GM10248 (cell line): ENCODE data around the gene MAMLD1.

Source experiments
- CTCF ChIA-PET: fragments of 300-600 bp; sonication (Branson Sonifier 250); formaldehyde crosslinking; extraction: SDS; loops from one replicate; lab custom pipeline; 2021; ENCODE audit warnings: antibody characterized with exemption; lab: Yijun Ruan, JAX
- POLR2A ChIA-PET: fragments of 350-650 bp; sonication (Branson Sonifier 250); formaldehyde crosslinking; extraction: SDS; loops from one replicate; lab custom pipeline; 2020; ENCODE audit warnings: antibody characterized with exemption; lab: Yijun Ruan, JAX
- DNase-seq: peaks from one replicate; pipeline ENCODE4 v3.0.0; 2012; ENCODE audit errors: extremely low spot score
- TF ChIP-seq, protein P1 (sequence below): IDR thresholded peaks from 2 replicates; pipeline ENCODE4 v1.5.1; 2012; ENCODE audit warnings: mild to moderate bottlenecking, low read depth; ENCODE audit errors: extremely low read depth, missing control alignments, control extremely low read depth

The MAMLD1 gene, protein sequence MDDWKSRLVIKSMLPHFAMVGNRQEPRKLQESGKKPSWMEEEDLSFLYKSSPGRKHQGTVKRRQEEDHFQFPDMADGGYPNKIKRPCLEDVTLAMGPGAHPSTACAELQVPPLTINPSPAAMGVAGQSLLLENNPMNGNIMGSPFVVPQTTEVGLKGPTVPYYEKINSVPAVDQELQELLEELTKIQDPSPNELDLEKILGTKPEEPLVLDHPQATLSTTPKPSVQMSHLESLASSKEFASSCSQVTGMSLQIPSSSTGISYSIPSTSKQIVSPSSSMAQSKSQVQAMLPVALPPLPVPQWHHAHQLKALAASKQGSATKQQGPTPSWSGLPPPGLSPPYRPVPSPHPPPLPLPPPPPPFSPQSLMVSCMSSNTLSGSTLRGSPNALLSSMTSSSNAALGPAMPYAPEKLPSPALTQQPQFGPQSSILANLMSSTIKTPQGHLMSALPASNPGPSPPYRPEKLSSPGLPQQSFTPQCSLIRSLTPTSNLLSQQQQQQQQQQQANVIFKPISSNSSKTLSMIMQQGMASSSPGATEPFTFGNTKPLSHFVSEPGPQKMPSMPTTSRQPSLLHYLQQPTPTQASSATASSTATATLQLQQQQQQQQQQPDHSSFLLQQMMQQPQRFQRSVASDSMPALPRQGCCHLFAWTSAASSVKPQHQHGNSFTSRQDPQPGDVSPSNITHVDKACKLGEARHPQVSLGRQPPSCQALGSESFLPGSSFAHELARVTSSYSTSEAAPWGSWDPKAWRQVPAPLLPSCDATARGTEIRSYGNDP

GRCh38 chrX:150362599-150363481 lies at the start of gene MAMLD1:
Gene MAMLD1, plus strand, starts transcription at chrX:150363317. Its CDS starts 82,200 bp downstream, at chrX:150445517.
- POLR2A ChIA-PET: no interaction called here
- CTCF ChIA-PET: no interaction called here
- TF ChIP-seq, protein P1, sequence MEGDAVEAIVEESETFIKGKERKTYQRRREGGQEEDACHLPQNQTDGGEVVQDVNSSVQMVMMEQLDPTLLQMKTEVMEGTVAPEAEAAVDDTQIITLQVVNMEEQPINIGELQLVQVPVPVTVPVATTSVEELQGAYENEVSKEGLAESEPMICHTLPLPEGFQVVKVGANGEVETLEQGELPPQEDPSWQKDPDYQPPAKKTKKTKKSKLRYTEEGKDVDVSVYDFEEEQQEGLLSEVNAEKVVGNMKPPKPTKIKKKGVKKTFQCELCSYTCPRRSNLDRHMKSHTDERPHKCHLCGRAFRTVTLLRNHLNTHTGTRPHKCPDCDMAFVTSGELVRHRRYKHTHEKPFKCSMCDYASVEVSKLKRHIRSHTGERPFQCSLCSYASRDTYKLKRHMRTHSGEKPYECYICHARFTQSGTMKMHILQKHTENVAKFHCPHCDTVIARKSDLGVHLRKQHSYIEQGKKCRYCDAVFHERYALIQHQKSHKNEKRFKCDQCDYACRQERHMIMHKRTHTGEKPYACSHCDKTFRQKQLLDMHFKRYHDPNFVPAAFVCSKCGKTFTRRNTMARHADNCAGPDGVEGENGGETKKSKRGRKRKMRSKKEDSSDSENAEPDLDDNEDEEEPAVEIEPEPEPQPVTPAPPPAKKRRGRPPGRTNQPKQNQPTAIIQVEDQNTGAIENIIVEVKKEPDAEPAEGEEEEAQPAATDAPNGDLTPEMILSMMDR: no peak
- no peak for DNase-seq

GRCh38 chrX:150313514-150313913 lies 49.6 kb upstream of the MAMLD1 start:
- TF ChIP-seq, protein P1: no peak
- ChIA-PET CTCF (no interaction called here), POLR2A (no interaction called here)
- DNase-seq: no peak

GRCh38 chrX:150314186-150314585 lies 48.9 kb upstream of the MAMLD1 start:
- ChIA-PET POLR2A (no interaction called here), CTCF (no interaction called here)
- TF ChIP-seq, protein P1: no peak
- no peak for DNase-seq

GRCh38 chrX:150316564-150316963 lies 46.6 kb upstream of the MAMLD1 start:
- no peak for DNase-seq
- TF ChIP-seq, protein P1: no peak
- ChIA-PET CTCF (no interaction called here), POLR2A (no interaction called here)

GRCh38 chrX:150323020-150323419 lies 40.1 kb upstream of the MAMLD1 start:
- POLR2A ChIA-PET: no interaction called here

More at GRCh38 chrX:150323020-150323419, 40.1 kb upstream of the MAMLD1 start:
- CTCF ChIA-PET: no interaction called here
- TF ChIP-seq, protein P1: no peak
- DNase-seq: no peak
